HG03342 (cell line): Measurements from ENCODE around the gene PRKAR1B.

Experiments used
- ATAC-seq: cut with Tn5 transposase; IDR thresholded peaks from one replicate; pipeline ENCODE4 v1.9.1; 2021; ENCODE audit warnings: mild to moderate bottlenecking, moderate library complexity; ENCODE audit not compliant: unreplicated experiment

PRKAR1B gene

GRCh38 chr7:725223-726005, 1.7 kb downstream of the PRKAR1B start:
- ATAC-seq = no peak

GRCh38 chr7:724298-724697, 2.8 kb downstream of the PRKAR1B start:
- ATAC-seq = no peak

GRCh38 chr7:723541-723940, 3.5 kb downstream of the PRKAR1B start:
- no peak for ATAC-seq

- ATAC-seq = no peak
These were observed 5.3 kb downstream of the PRKAR1B start for GRCh38 chr7:721619-722248.

GRCh38 chr7:716636-717035, 10.4 kb downstream of the PRKAR1B start:
- ATAC-seq = no peak

GRCh38 chr7:716222-716621, 10.9 kb downstream of the PRKAR1B start:
- ATAC-seq = no peak

- ATAC-seq = no peak
These were observed 12.8 kb downstream of the PRKAR1B start for GRCh38 chr7:714251-714671.

- ATAC-seq = no peak
These were observed 13.4 kb downstream of the PRKAR1B start for GRCh38 chr7:713488-714230.

- no peak for ATAC-seq
These were observed 14.0 kb downstream of the PRKAR1B start for GRCh38 chr7:713139-713457.

- ATAC-seq = no peak
These were observed 14.5 kb downstream of the PRKAR1B start for GRCh38 chr7:712381-713138.

- ATAC-seq = no peak
These were observed 15.1 kb downstream of the PRKAR1B start for GRCh38 chr7:711922-712380.

- ATAC-seq = no peak
These were observed 15.8 kb downstream of the PRKAR1B start for GRCh38 chr7:711093-711921.

GRCh38 chr7:710161-710560, 16.9 kb downstream of the PRKAR1B start:
- ATAC-seq = no peak

- no peak for ATAC-seq
These were observed 19.6 kb downstream of the PRKAR1B start for GRCh38 chr7:707296-708000.

GRCh38 chr7:706721-707120, 20.4 kb downstream of the PRKAR1B start:
- ATAC-seq = no peak

GRCh38 chr7:703049-703448, 24.0 kb downstream of the PRKAR1B start:
- no peak for ATAC-seq

GRCh38 chr7:701086-701671, 25.9 kb downstream of the PRKAR1B start:
- ATAC-seq = no peak

- no peak for ATAC-seq
These were observed 27.5 kb downstream of the PRKAR1B start for GRCh38 chr7:699476-700170.
